NCI-H2196 treated with DMSO at 0.1 percent for 48 hours (cell line): ENCODE results near the gene TSPY8.
"Not testable (repeated sequence)": the region's sequence is repeated elsewhere in the genome, so short reads cannot be mapped to it uniquely, and the experiment has no call there.

Experiments
- DNase-seq: peaks from one replicate; lab custom pipeline; 2025; ENCODE audit not compliant: unreplicated experiment; lab: John Stamatoyannopoulos, UW

TSPY8 gene

GRCh38 chrY:9357497-9357896, at the start of gene TSPY8:
TSS of gene TSPY8 (plus strand) at chrY:9357797. CDS start at chrY:9357843, 46 bp downstream.
- DNase-seq: not testable (repeated sequence)

- no peak for DNase-seq
Measured at GRCh38 chrY:9320996-9321395, 36.6 kb upstream of the TSPY8 start.

GRCh38 chrY:9337164-9337563, 20.4 kb upstream of the TSPY8 start, which contains the start of gene TSPY4:
TSS of gene TSPY4 (plus strand) at chrY:9337464. CDS start at chrY:9337510, 46 bp downstream.
- DNase-seq: not testable (repeated sequence)

- DNase-seq: not testable (repeated sequence)
Measured at GRCh38 chrY:9396527-9396926, 38.9 kb downstream of the TSPY8 start.

- DNase-seq: not testable (repeated sequence)
Measured at GRCh38 chrY:9398121-9398520, 40.5 kb downstream of the TSPY8 start, which contains the start of gene TSPY3. TSS of gene TSPY3 (plus strand) at chrY:9398421. CDS start at chrY:9398467, 46 bp downstream.
